ENCODE measurements around the gene ATP2A1. TPM values are rescaled to one million over a fixed set of nuclear protein-coding genes. Genes with fewer than 3 reads are reported as not detected.
"Not testable (repeated sequence)": the region's sequence is repeated elsewhere in the genome, so short reads cannot be mapped to it uniquely, and the experiment has no call there.

ATP2A1 gene
- polyA plus RNA-seq, 4 donors = 0.90 to 4.2 (median 3.0) TPM

DNA sequence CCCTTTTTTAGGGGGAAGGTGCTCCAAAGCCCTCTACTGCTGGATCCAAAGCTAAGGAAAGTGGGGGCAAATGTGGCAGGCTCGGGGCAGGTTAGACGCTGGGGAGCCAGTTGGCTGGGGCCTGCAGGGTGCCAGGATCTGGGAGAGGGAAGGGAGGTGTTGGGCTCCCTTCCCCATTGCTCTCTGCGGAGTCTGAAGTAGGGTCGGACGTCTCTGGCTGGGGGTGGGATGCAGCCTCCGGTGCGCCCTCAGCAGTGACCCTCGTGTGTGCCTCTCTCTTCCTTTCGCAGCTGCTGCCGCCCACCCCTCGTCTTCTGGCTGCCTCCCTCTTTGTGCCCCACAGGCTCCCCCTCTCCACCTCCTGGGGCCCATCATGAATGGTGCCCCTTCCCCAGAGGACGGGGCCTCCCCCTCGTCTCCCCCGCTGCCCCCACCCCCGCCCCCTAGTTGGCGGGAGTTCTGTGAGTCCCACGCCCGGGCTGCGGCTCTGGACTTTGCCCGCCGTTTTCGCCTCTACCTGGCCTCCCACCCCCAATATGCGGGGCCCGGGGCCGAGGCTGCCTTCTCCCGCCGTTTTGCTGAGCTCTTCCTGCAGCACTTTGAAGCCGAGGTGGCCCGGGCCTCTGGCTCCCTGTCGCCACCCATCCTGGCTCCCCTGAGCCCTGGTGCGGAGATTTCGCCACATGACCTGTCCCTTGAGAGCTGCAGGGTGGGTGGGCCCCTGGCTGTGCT is 12.4 kb upstream of the ATP2A1 start:
- peak overlapping the region in 2 of 3 donors; percentile 86 to 99 for H3K4me3 ChIP-seq (ENCODE audit: low read depth in 1 of 3, low read length in 3 of 3)
- H3K4me1 ChIP-seq (ENCODE audit: control insufficient read depth in 3 of 3, insufficient read depth in 2 of 3, low read depth in 1 of 3, low read length in 2 of 3) = peaks cover 0 to 29% (median 5%) of the 10 kb centered on the region in 3 donors
- H3K27ac ChIP-seq (ENCODE audit: low read depth in 1 of 3, low read length in 2 of 3) = peak overlapping the region in 1 of 3 donors; percentile 99
- DNase-seq (peak; percentile 21 to 65), FAIRE-seq (no peak)
- H3K36me3 ChIP-seq (ENCODE audit: control insufficient read depth in 3 of 3, insufficient read depth in 2 of 3, low read depth in 1 of 3, low read length in 3 of 3) = peaks cover 17 to 49% (median 18%) of the 10 kb centered on the region in 3 donors
- no peaks in the 10 kb centered on the region for H3K9me3 ChIP-seq (ENCODE audit: control insufficient read depth in 2 of 2, insufficient read depth in 1 of 2, low read depth in 1 of 2, low read length in 1 of 2)
- WGBS, 3 donors = 11 to 56% (median 44%) methylated on average over 29 to 32 of the region's 32 CpGs
- H3K27me3 ChIP-seq (ENCODE audit: control insufficient read depth in 3 of 3, insufficient read depth in 3 of 3, low read length in 3 of 3) = no peaks in the 10 kb centered on the region

DNA sequence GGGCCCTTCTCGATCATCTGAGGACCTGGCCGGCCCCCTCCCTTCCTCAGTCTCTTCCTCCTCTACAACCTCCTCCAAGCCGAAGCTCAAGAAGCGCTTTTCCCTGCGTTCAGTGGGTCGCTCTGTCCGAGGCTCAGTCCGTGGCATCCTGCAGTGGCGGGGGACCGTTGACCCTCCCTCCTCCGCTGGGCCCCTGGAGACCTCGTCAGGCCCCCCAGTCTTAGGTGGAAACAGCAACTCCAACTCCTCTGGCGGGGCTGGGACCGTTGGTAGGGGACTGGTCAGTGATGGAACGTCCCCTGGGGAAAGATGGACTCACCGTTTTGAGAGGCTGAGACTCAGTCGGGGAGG is 11.9 kb upstream of the ATP2A1 start:
- FAIRE-seq = no peak

DNA sequence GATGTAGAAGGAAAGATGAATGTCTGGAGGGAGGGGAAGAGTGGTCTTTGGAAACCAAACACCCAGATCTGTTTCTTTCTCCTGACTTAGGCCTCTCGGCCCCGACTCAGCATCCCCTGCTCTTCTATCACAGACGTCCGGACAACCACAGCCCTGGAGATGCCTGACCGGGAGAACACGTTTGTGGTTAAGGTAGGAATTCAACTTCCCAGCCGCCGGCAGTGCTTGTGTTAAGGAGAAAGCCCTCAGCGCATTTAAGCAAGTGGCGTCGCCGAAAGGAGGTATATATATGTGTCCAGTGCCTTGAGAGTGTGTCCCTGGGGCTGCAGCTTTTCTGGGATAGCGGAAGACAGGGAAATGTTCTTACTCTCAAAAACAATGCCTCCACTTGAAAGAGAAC is 11.0 kb upstream of the ATP2A1 start:
- H3K27me3 ChIP-seq (ENCODE audit: control insufficient read depth in 3 of 3, insufficient read depth in 3 of 3, low read length in 3 of 3) = no peaks in the 10 kb centered on the region
- no peak for DNase-seq
- FAIRE-seq = no peak
- H3K4me1 ChIP-seq (ENCODE audit: control insufficient read depth in 3 of 3, insufficient read depth in 2 of 3, low read depth in 1 of 3, low read length in 2 of 3) = peaks cover 0 to 29% (median 5%) of the 10 kb centered on the region in 3 donors
- peak overlapping the region in 1 of 3 donors; percentile 99 for H3K4me3 ChIP-seq (ENCODE audit: low read depth in 1 of 3, low read length in 3 of 3)
- WGBS, 3 donors = 88 to 90% (median 90%) methylated on average over 13 of the region's 13 CpGs
- H3K36me3 ChIP-seq (ENCODE audit: control insufficient read depth in 3 of 3, insufficient read depth in 2 of 3, low read depth in 1 of 3, low read length in 3 of 3) = peaks cover 18 to 63% (median 18%) of the 10 kb centered on the region in 3 donors
- H3K27ac ChIP-seq (ENCODE audit: low read depth in 1 of 3, low read length in 2 of 3) = peak overlapping the region in 1 of 3 donors; percentile 99
- no peaks in the 10 kb centered on the region for H3K9me3 ChIP-seq (ENCODE audit: control insufficient read depth in 2 of 2, insufficient read depth in 1 of 2, low read depth in 1 of 2, low read length in 1 of 2)

More for the DNA sequence above, 11.9 kb upstream of the ATP2A1 start:
- Histone ChIP-seq H3K27me3 (ENCODE audit: control insufficient read depth in 3 of 3, insufficient read depth in 3 of 3, low read length in 3 of 3) (no peaks in the 10 kb centered on the region), H3K4me1 (ENCODE audit: control insufficient read depth in 3 of 3, insufficient read depth in 2 of 3, low read depth in 1 of 3, low read length in 2 of 3) (peaks cover 0 to 29% (median 5%) of the 10 kb centered on the region in 3 donors), H3K36me3 (ENCODE audit: control insufficient read depth in 3 of 3, insufficient read depth in 2 of 3, low read depth in 1 of 3, low read length in 3 of 3) (peaks cover 17 to 55% (median 18%) of the 10 kb centered on the region in 3 donors), H3K27ac (ENCODE audit: low read depth in 1 of 3, low read length in 2 of 3) (peak overlapping the region in 1 of 3 donors; percentile 99), H3K4me3 (ENCODE audit: low read depth in 1 of 3, low read length in 3 of 3) (peak overlapping the region in 2 of 3 donors; percentile 86 to 99), H3K9me3 (ENCODE audit: control insufficient read depth in 2 of 2, insufficient read depth in 1 of 2, low read depth in 1 of 2, low read length in 1 of 2) (no peaks in the 10 kb centered on the region)
- DNase-seq = no peak
- WGBS, 3 donors = 33 to 64% (median 49%) methylated on average over 16 to 17 of the region's 17 CpGs

DNA sequence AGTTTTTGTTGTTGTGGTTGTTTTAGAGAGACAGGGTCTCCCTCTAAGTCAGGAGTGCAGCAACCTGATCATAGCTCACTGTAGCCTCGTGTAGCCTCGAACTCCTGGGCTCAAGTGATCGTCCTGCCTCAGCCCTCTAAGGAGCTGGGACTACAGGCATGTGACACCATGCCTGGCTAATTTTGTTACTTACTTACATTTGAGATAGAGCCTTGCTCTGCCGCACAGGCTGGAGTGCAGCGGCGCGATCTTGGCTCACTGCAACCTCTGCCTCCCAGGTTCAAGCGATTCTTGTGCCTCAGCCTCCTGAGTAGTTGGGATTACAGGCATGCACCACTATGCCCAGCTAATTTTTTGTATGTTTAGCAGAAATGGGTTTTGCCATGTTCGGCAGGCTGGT is 10.6 kb upstream of the ATP2A1 start:
- H3K36me3 ChIP-seq (ENCODE audit: control insufficient read depth in 3 of 3, insufficient read depth in 2 of 3, low read depth in 1 of 3, low read length in 3 of 3) = peaks cover 18 to 67% (median 20%) of the 10 kb centered on the region in 3 donors

GRCh38 chr16:28869201-28869600 is 9.1 kb upstream of the ATP2A1 start:
- WGBS, 3 donors = 94 to 96% (median 95%) methylated on average over 6 to 11 of the region's 11 CpGs
- Histone ChIP-seq H3K27ac (ENCODE audit: low read depth in 1 of 3, low read length in 2 of 3) (no peak overlapping the region), H3K4me1 (ENCODE audit: control insufficient read depth in 3 of 3, insufficient read depth in 2 of 3, low read depth in 1 of 3, low read length in 2 of 3) (peaks cover 0 to 29% (median 5%) of the 10 kb centered on the region in 3 donors), H3K9me3 (ENCODE audit: control insufficient read depth in 2 of 2, insufficient read depth in 1 of 2, low read depth in 1 of 2, low read length in 1 of 2) (no peaks in the 10 kb centered on the region), H3K36me3 (ENCODE audit: control insufficient read depth in 3 of 3, insufficient read depth in 2 of 3, low read depth in 1 of 3, low read length in 3 of 3) (peaks cover 18 to 81% (median 23%) of the 10 kb centered on the region in 3 donors), H3K27me3 (ENCODE audit: control insufficient read depth in 3 of 3, insufficient read depth in 3 of 3, low read length in 3 of 3) (no peaks in the 10 kb centered on the region), H3K4me3 (ENCODE audit: low read depth in 1 of 3, low read length in 3 of 3) (no peak overlapping the region)
- DNase-seq = no peak
- no peak for FAIRE-seq

More for the DNA sequence above, 10.6 kb upstream of the ATP2A1 start:
- 92% methylated on average over 9 of the region's 9 CpGs for WGBS, 3 donors
- H3K27me3 ChIP-seq (ENCODE audit: control insufficient read depth in 3 of 3, insufficient read depth in 3 of 3, low read length in 3 of 3); H3K9me3 ChIP-seq (ENCODE audit: control insufficient read depth in 2 of 2, insufficient read depth in 1 of 2, low read depth in 1 of 2, low read length in 1 of 2); DNase-seq; FAIRE-seq; H3K27ac ChIP-seq (ENCODE audit: low read depth in 1 of 3, low read length in 2 of 3): not testable (repeated sequence)
- peaks cover 0 to 29% (median 5%) of the 10 kb centered on the region in 3 donors for H3K4me1 ChIP-seq (ENCODE audit: control insufficient read depth in 3 of 3, insufficient read depth in 2 of 3, low read depth in 1 of 3, low read length in 2 of 3)
- peak overlapping the region in 1 of 3 donors; percentile 99 for H3K4me3 ChIP-seq (ENCODE audit: low read depth in 1 of 3, low read length in 3 of 3)

DNA sequence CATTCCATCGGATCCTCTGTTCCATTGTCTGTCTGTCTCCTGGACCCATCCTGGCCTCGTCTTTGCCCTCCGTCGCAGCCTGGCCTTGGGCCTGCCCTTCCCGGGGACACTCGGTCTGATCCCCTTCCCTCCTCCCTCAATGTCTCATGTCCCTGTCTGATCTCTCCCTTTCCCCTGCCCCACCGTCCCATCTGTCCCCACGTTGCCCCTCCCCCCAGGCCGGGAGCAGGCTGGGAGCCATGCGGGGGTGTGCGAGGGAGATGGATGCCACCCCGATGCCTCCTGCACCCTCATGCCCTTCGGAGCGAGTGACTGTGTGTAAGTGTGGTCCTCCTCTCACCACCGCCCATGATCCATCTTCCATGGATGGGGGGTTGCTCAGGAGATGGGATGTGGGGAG is 5.3 kb upstream of the ATP2A1 start:
- DNase-seq (no peak), FAIRE-seq (no peak)
- H3K27me3 ChIP-seq (ENCODE audit: control insufficient read depth in 3 of 3, insufficient read depth in 3 of 3, low read length in 3 of 3) = no peaks in the 10 kb centered on the region
- peaks cover 16 to 91% (median 21%) of the 10 kb centered on the region in 3 donors for H3K36me3 ChIP-seq (ENCODE audit: control insufficient read depth in 3 of 3, insufficient read depth in 2 of 3, low read depth in 1 of 3, low read length in 3 of 3)
- WGBS, 3 donors = 90 to 91% (median 90%) methylated on average over 14 to 15 of the region's 15 CpGs
- no peaks in the 10 kb centered on the region for H3K4me1 ChIP-seq (ENCODE audit: control insufficient read depth in 3 of 3, insufficient read depth in 2 of 3, low read depth in 1 of 3, low read length in 2 of 3)
- no peaks in the 10 kb centered on the region for H3K9me3 ChIP-seq (ENCODE audit: control insufficient read depth in 2 of 2, insufficient read depth in 1 of 2, low read depth in 1 of 2, low read length in 1 of 2)
- no peak overlapping the region for H3K4me3 ChIP-seq (ENCODE audit: low read depth in 1 of 3, low read length in 3 of 3)
- H3K27ac ChIP-seq (ENCODE audit: low read depth in 1 of 3, low read length in 2 of 3) = no peak overlapping the region

DNA sequence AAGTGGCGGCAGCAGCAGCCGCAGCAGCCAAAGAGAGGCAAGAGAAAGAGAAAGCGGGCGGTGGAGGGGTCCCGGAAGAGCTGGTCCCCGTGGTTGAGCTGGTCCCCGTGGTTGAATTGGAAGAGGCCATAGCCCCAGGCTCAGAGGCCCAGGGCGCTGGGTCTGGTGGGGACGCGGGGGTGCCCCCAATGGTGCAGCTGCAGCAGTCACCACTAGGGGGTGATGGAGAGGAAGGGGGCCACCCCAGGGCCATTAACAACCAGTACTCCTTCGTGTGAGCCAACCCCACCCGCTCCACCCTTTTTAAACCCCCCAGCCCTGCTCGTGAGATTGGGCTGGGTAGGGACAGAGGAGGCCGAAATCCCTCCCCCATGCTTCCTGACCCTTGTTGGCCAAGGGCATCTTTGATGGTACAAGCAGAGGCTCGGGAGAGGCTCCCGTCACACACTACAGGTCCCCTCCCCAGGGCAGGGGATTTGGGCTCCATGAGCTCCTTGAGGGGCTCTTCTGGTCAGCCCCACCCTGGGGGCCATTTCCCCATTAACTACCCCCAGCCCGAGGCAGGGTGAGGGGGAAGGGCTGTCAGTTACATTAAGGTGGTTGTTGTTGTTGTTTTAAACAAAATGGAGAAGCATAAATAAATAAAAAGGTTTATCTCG is 4.6 kb upstream of the ATP2A1 start:
- Histone ChIP-seq H3K27ac (ENCODE audit: low read depth in 1 of 3, low read length in 2 of 3) (no peak overlapping the region), H3K9me3 (ENCODE audit: control insufficient read depth in 2 of 2, insufficient read depth in 1 of 2, low read depth in 1 of 2, low read length in 1 of 2) (no peaks in the 10 kb centered on the region), H3K4me3 (ENCODE audit: low read depth in 1 of 3, low read length in 3 of 3) (no peak overlapping the region), H3K36me3 (ENCODE audit: control insufficient read depth in 3 of 3, insufficient read depth in 2 of 3, low read depth in 1 of 3, low read length in 3 of 3) (peaks cover 15 to 84% (median 20%) of the 10 kb centered on the region in 3 donors), H3K27me3 (ENCODE audit: control insufficient read depth in 3 of 3, insufficient read depth in 3 of 3, low read length in 3 of 3) (peaks cover 0 to 2% (median 0%) of the 10 kb centered on the region in 3 donors), H3K4me1 (ENCODE audit: control insufficient read depth in 3 of 3, insufficient read depth in 2 of 3, low read depth in 1 of 3, low read length in 2 of 3) (peaks cover 0 to under 1% (median 0%) of the 10 kb centered on the region in 3 donors)
- FAIRE-seq = no peak
- 78 to 89% (median 81%) methylated on average over 16 to 18 of the region's 18 CpGs for WGBS, 3 donors
- peak in 1 of 2 donors; percentile 37 for DNase-seq

- 86 to 95% (median 95%) methylated on average over 6 of the region's 6 CpGs for WGBS, 3 donors
- Histone ChIP-seq H3K4me3 (ENCODE audit: low read depth in 1 of 3, low read length in 3 of 3) (no peak overlapping the region), H3K27ac (ENCODE audit: low read depth in 1 of 3, low read length in 2 of 3) (no peak overlapping the region), H3K9me3 (ENCODE audit: control insufficient read depth in 2 of 2, insufficient read depth in 1 of 2, low read depth in 1 of 2, low read length in 1 of 2) (no peaks in the 10 kb centered on the region), H3K4me1 (ENCODE audit: control insufficient read depth in 3 of 3, insufficient read depth in 2 of 3, low read depth in 1 of 3, low read length in 2 of 3) (peaks cover 3 to 8% (median 5%) of the 10 kb centered on the region in 3 donors), H3K27me3 (ENCODE audit: control insufficient read depth in 3 of 3, insufficient read depth in 3 of 3, low read length in 3 of 3) (peaks cover 0 to 5% (median 0%) of the 10 kb centered on the region in 3 donors), H3K36me3 (ENCODE audit: control insufficient read depth in 3 of 3, insufficient read depth in 2 of 3, low read depth in 1 of 3, low read length in 3 of 3) (peaks cover 7 to 76% (median 16%) of the 10 kb centered on the region in 3 donors)
- DNase-seq (no peak), FAIRE-seq (no peak)
These were observed 3.9 kb upstream of the ATP2A1 start for GRCh38 chr16:28874406-28874805.
